Activated CD8-positive, alpha-beta memory T cell treated with anti-CD3 and anti-CD28 coated beads, Interleukin-2, amount 10 ng/mL, durations not matched to agents 7 days and 5 days (primary cell): Measurements from ENCODE around the gene SMAD7. TPM values are rescaled to one million over a fixed set of nuclear protein-coding genes. Genes with fewer than 3 reads are reported as not detected.

Experiments used
- ATAC-seq: fragments of 150-1000 bp; cut with Tn5 transposase; one replicate; pipeline ENCODE4 v1.10.0; 2021; ENCODE audit warnings: moderate library complexity
- CTCF ChIA-PET: fragments of 350-600 bp; sonication (Branson Sonifier 250); formaldehyde crosslinking; loops from one replicate; lab custom pipeline; 2021; ENCODE audit warnings: antibody characterized with exemption; lab: Charles Lee
- DNase-seq: peaks from one replicate; pipeline ENCODE4 v3.0.0-alpha.2; 2020
- H3K27ac Mint-ChIP-seq: one replicate; pipeline ENCODE4 v1.8.0; 2021; ENCODE audit warnings: mild to moderate bottlenecking, mixed read lengths
- H3K27me3 Mint-ChIP-seq: one replicate; pipeline ENCODE4 v1.8.0; 2021; ENCODE audit warnings: mixed read lengths
- H3K36me3 Mint-ChIP-seq: one replicate; pipeline ENCODE4 v1.8.0; 2021; ENCODE audit warnings: mild to moderate bottlenecking, mixed read lengths
- H3K4me1 Mint-ChIP-seq: one replicate; pipeline ENCODE4 v1.8.0; 2021; ENCODE audit warnings: mixed read lengths
- H3K4me3 Mint-ChIP-seq: one replicate; pipeline ENCODE4 v1.8.0; 2021; ENCODE audit warnings: mild to moderate bottlenecking, moderate library complexity, mixed read lengths
- H3K9me3 Mint-ChIP-seq: one replicate; pipeline ENCODE4 v1.8.0; 2022; ENCODE audit warnings: low read depth, mixed read lengths
- total RNA-seq, 2 experiments: library from RNA; stranded (reverse); gene quantifications; one replicate each; pipeline ENCODE4 v1.2.3, GENCODE V29; 2021

The SMAD7 gene
- total RNA-seq, 2 experiments from 2014 or later: 18.5 to 29.3 TPM

GRCh38 chr18:48991676-48992075 is 40.9 kb upstream of the SMAD7 start:
- no peak for DNase-seq
- Mint-ChIP-seq H3K27me3 (no peaks in the 10 kb centered on the region), H3K4me3 (no peak overlapping the region), H3K9me3 (no peaks in the 10 kb centered on the region), H3K27ac (no peak overlapping the region), H3K36me3 (no peaks in the 10 kb centered on the region), H3K4me1 (peaks cover 2% of the 10 kb centered on the region)
- ATAC-seq: no peak
- CTCF ChIA-PET: no interaction called here

GRCh38 chr18:48991319-48991660 is 40.5 kb upstream of the SMAD7 start:
- H3K9me3 Mint-ChIP-seq: no peaks in the 10 kb centered on the region
- H3K4me1 Mint-ChIP-seq: peaks cover 2% of the 10 kb centered on the region
- DNase-seq (no peak), ATAC-seq (no peak)
- CTCF ChIA-PET: no interaction called here
- H3K27me3 Mint-ChIP-seq: no peaks in the 10 kb centered on the region
- H3K36me3 Mint-ChIP-seq: no peaks in the 10 kb centered on the region
- no peak overlapping the region for H3K4me3 Mint-ChIP-seq
- no peak overlapping the region for H3K27ac Mint-ChIP-seq

- Mint-ChIP-seq H3K27me3 (no peaks in the 10 kb centered on the region), H3K27ac (no peak overlapping the region), H3K36me3 (no peaks in the 10 kb centered on the region), H3K9me3 (no peaks in the 10 kb centered on the region), H3K4me1 (peaks cover 2% of the 10 kb centered on the region), H3K4me3 (no peak overlapping the region)
- CTCF ChIA-PET: no interaction called here
- ATAC-seq (no peak), DNase-seq (no peak)
Observed at GRCh38 chr18:48990481-48991318, 39.9 kb upstream of the SMAD7 start.

GRCh38 chr18:48989304-48990303 is 38.8 kb upstream of the SMAD7 start:
- Mint-ChIP-seq H3K27me3 (peaks cover 3% of the 10 kb centered on the region), H3K9me3 (no peaks in the 10 kb centered on the region), H3K36me3 (no peaks in the 10 kb centered on the region), H3K4me1 (peaks cover 2% of the 10 kb centered on the region), H3K27ac (no peak overlapping the region), H3K4me3 (no peak overlapping the region)
- CTCF ChIA-PET: no interaction called here
- DNase-seq (no peak), ATAC-seq (no peak)

DNA sequence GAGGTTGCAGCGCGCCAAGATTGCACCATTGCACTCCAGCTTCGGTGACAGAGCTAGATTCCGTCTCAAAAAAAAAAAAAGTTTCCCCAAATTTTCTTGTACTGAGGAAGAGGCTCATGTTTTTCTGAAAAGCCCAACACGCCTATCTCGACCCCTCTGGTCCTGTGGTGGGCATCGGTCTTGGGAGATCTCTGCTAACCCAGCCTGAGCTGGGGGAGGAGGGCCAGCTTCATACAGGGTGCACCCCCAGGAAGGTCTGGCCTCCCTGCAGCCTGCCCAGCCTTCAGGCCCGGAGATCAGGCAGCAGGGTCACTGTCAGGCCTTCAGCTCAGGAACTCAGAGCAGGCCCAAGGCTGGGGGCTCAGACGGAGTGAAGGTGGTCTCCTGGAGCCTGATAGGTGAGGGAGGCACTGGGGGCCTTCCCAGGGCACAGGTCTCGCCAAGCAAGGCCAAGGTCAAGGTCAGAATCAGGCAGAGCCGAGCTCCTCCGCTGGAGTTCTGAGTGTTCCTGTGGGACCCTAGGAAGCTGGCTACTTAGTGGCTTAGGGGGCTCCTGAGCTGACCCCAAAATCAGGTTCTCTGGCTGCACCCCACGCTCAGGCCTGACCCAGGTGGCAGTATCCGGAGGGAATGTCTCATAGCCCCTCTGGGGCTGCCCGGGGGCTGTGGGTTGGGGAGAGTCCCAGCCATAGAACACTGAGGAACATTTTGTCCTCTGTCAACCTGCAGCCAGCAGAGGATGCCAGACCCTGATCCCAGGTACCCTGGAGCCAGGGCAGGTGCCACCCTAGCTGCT is 37.9 kb upstream of the SMAD7 start:
- no peaks in the 10 kb centered on the region for H3K36me3 Mint-ChIP-seq
- no peak for DNase-seq
- no peak overlapping the region for H3K27ac Mint-ChIP-seq
- H3K4me3 Mint-ChIP-seq: no peak overlapping the region
- CTCF ChIA-PET: no interaction called here
- H3K9me3 Mint-ChIP-seq: no peaks in the 10 kb centered on the region
- peaks cover 2% of the 10 kb centered on the region for H3K4me1 Mint-ChIP-seq
- peaks cover 7% of the 10 kb centered on the region for H3K27me3 Mint-ChIP-seq
- ATAC-seq: no peak

- DNase-seq (no peak), ATAC-seq (no peak)
- Mint-ChIP-seq H3K36me3 (no peaks in the 10 kb centered on the region), H3K4me1 (peaks cover 2% of the 10 kb centered on the region), H3K4me3 (no peak overlapping the region), H3K27ac (no peak overlapping the region), H3K9me3 (no peaks in the 10 kb centered on the region), H3K27me3 (peaks cover 12% of the 10 kb centered on the region)
- CTCF ChIA-PET: no interaction called here
Observed at GRCh38 chr18:48987821-48988220, 37.1 kb upstream of the SMAD7 start.

DNA sequence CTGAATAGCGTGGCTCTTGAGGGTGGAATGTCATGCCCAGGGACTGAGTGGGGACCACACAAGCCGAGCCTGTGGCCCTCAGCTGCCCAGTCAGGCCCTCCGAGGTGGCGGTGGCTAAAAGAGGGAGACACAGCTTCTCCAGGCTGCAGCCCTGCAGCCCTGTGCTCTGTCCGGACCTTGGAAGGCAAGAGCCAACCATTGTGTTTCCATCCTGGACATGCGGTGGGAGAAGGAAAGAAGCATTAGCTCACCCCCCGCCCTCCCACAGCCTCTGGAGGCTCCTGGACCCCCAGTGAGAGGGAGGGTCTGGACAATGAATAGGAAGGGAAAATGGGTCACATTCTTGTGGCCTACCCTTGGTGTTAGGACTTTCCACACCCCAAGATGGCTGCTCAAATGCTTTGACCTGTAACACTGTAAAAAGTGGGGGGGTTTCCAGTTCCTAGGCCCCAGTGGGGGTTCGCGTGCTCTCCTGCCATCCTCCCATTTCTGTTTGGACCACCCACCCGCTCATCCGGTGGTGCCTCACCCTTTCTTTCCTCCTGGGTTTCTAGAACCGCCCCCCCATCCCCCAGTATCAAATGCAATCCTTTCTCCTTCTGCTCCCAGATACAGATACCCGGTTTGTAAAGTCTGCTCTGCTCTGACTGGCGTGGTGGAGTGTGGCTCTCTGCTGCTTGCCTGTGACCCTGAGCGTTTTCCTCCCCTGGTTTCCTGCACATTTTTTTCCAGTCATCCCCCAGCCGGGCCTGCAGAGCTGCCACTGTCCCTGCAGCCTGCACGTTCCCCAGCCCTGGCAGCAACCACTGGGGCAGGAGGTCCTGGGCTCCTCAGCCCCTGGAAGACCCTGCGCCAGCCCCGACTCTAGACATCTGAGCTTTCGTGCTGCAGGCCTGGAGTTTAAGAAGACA is 36.3 kb upstream of the SMAD7 start:
- Mint-ChIP-seq H3K4me1 (peaks cover 5% of the 10 kb centered on the region), H3K9me3 (no peaks in the 10 kb centered on the region), H3K36me3 (no peaks in the 10 kb centered on the region), H3K27ac (no peak overlapping the region), H3K4me3 (no peak overlapping the region), H3K27me3 (peaks cover 18% of the 10 kb centered on the region)
- CTCF ChIA-PET: no interaction called here
- ATAC-seq (no peak), DNase-seq (no peak)

- H3K9me3 Mint-ChIP-seq: no peaks in the 10 kb centered on the region
- H3K36me3 Mint-ChIP-seq: no peaks in the 10 kb centered on the region
- no peak overlapping the region for H3K4me3 Mint-ChIP-seq
- peaks cover 6% of the 10 kb centered on the region for H3K4me1 Mint-ChIP-seq
- no peak for ATAC-seq
- DNase-seq: no peak
- no peak overlapping the region for H3K27ac Mint-ChIP-seq
- CTCF ChIA-PET: no interaction called here
- H3K27me3 Mint-ChIP-seq: peaks cover 18% of the 10 kb centered on the region
Observed at GRCh38 chr18:48985161-48985560, 34.4 kb upstream of the SMAD7 start.

DNA sequence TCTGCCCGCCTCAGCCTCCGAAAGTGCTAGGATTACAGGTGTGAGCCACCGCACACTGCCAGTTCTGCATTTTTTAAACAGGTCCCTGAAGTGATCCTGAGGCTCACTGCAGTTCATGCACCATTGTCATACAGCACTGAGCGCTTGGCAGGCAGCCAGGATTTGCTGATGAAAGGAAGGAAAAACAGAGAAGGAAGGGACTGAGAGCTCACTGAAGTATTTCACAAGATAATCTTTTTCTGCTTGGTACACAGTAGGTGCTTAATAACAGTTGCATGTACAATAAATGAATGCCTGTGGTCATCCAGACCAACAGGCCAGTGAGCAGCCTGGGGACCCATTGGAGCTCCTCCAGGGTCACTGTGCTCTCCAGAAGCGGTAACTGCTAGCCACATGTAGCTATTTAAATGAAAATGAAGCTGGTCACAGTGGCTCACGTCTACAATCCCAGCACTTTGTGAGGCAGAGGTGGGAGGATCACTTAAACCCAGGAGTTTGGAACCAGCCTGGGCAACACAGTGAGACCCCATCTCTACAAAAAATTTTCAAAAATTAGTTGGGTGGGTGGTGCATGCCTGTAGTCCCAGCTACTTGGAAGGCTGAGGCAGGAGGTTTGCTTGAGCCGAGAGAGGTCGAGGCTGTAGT is 33.1 kb upstream of the SMAD7 start:
- Mint-ChIP-seq H3K27me3 (peaks cover 18% of the 10 kb centered on the region), H3K4me1 (peaks cover 10% of the 10 kb centered on the region), H3K36me3 (no peaks in the 10 kb centered on the region), H3K27ac (no peak overlapping the region), H3K4me3 (no peak overlapping the region), H3K9me3 (no peaks in the 10 kb centered on the region)
- no peak for DNase-seq
- ATAC-seq: no peak
- CTCF ChIA-PET: interaction anchor here (0.6 to 1.1 kb wide), 2 partner anchors 128 to 199 kb away, joined by 3 read pairs; no protein-coding TSS in a partner anchor

GRCh38 chr18:48982266-48982665 is 31.5 kb upstream of the SMAD7 start:
- Mint-ChIP-seq H3K27ac (no peak overlapping the region), H3K27me3 (peaks cover 29% of the 10 kb centered on the region), H3K36me3 (no peaks in the 10 kb centered on the region), H3K4me1 (peaks cover 10% of the 10 kb centered on the region), H3K9me3 (no peaks in the 10 kb centered on the region), H3K4me3 (no peak overlapping the region)
- CTCF ChIA-PET: interaction anchor here (0.6 kb wide), 1 partner anchor 40 kb away, joined by 3 read pairs; no protein-coding TSS in a partner anchor
- DNase-seq (no peak), ATAC-seq (no peak)

- Mint-ChIP-seq H3K9me3 (no peaks in the 10 kb centered on the region), H3K27ac (no peak overlapping the region), H3K4me3 (no peak overlapping the region), H3K27me3 (peaks cover 37% of the 10 kb centered on the region), H3K36me3 (no peaks in the 10 kb centered on the region), H3K4me1 (peaks cover 15% of the 10 kb centered on the region)
- CTCF ChIA-PET: no interaction called here
- no peak for DNase-seq
- ATAC-seq: no peak
Observed at GRCh38 chr18:48979944-48980890, 29.5 kb upstream of the SMAD7 start.
